ENCODE data around the gene MSTN. TPM values are rescaled to one million over a fixed set of nuclear protein-coding genes. Genes with fewer than 3 reads are reported as not detected.

MSTN gene
- total and polyA plus RNA-seq, 2 experiments from 2014 or later, result 0.17 to 0.23 TPM

GRCh38 chr2:190063624-190064023 is 1.1 kb upstream of the MSTN start:
- no peaks in the 10 kb centered on the region for H3K27me3 ChIP-seq
- H3K9me2 ChIP-seq (replicated peaks; ENCODE audit: insufficient read depth), result no peaks in the 10 kb centered on the region
- DNase-seq (ENCODE audit: low spot score), result no peak
- H3K27ac ChIP-seq, result no peak overlapping the region
- H4K20me1 ChIP-seq (ENCODE audit: insufficient read depth, poor library complexity, severe bottlenecking), result no peaks in the 10 kb centered on the region
- no peak for TF ChIP-seq EZH2 (IDR thresholded peaks at IDR 0.05; ENCODE audit: borderline replicate concordance)
- no peak for TF ChIP-seq CTCF (IDR thresholded peaks at IDR 0.05; ENCODE audit: poor library complexity)
- TF ChIP-seq EZH2phosphoT487 (IDR thresholded peaks at IDR 0.05; ENCODE audit: low read depth, severe bottlenecking, unreplicated experiment), result no peak
- no peaks in the 10 kb centered on the region for H3K36me3 ChIP-seq (replicated peaks; ENCODE audit: insufficient read depth, low read depth)
- H3K79me2 ChIP-seq, result no peaks in the 10 kb centered on the region
- H3K9me3 ChIP-seq (ENCODE audit: low read depth), result no peaks in the 10 kb centered on the region
- H2AFZ ChIP-seq, result no peak overlapping the region
- WGBS (ENCODE audit: low lambda C conversion rate, missing lambda C conversion rate), result 74% methylated on average over 2 of the region's 2 CpGs
- no peaks in the 10 kb centered on the region for H3K4me1 ChIP-seq (ENCODE audit: insufficient read depth)
- H3K4me2 ChIP-seq, result no peak overlapping the region
- no peak overlapping the region for H3K4me3 ChIP-seq

GRCh38 chr2:190062053-190062452 is 476 bp downstream of the MSTN start:
- Histone ChIP-seq H3K27me3 (no peaks in the 10 kb centered on the region), H3K9me2 (replicated peaks; ENCODE audit: insufficient read depth) (no peaks in the 10 kb centered on the region), H3K4me1 (ENCODE audit: insufficient read depth) (no peaks in the 10 kb centered on the region), H3K79me2 (no peaks in the 10 kb centered on the region), H3K4me2 (no peak overlapping the region), H3K9me3 (ENCODE audit: low read depth) (no peaks in the 10 kb centered on the region), H4K20me1 (ENCODE audit: insufficient read depth, poor library complexity, severe bottlenecking) (no peaks in the 10 kb centered on the region), H3K4me3 (no peak overlapping the region), H2AFZ (no peak overlapping the region), H3K27ac (no peak overlapping the region), H3K36me3 (replicated peaks; ENCODE audit: insufficient read depth, low read depth) (no peaks in the 10 kb centered on the region)
- 80% methylated on average over 6 of the region's 6 CpGs for WGBS (ENCODE audit: low lambda C conversion rate, missing lambda C conversion rate)
- TF ChIP-seq EZH2 (IDR thresholded peaks at IDR 0.05; ENCODE audit: borderline replicate concordance), result no peak
- no peak for DNase-seq (ENCODE audit: low spot score)

GRCh38 chr2:190060626-190061025 is 1.9 kb downstream of the MSTN start:
- no peaks in the 10 kb centered on the region for H4K20me1 ChIP-seq (ENCODE audit: insufficient read depth, poor library complexity, severe bottlenecking)
- no peak overlapping the region for H3K27ac ChIP-seq
- H3K79me2 ChIP-seq, result no peaks in the 10 kb centered on the region
- no peak for DNase-seq (ENCODE audit: low spot score)
- no peaks in the 10 kb centered on the region for H3K27me3 ChIP-seq
- no peak overlapping the region for H3K4me2 ChIP-seq
- no peak overlapping the region for H3K4me3 ChIP-seq
- H2AFZ ChIP-seq, result no peak overlapping the region
- no peaks in the 10 kb centered on the region for H3K9me2 ChIP-seq (replicated peaks; ENCODE audit: insufficient read depth)
- no peaks in the 10 kb centered on the region for H3K9me3 ChIP-seq (ENCODE audit: low read depth)
- no peaks in the 10 kb centered on the region for H3K36me3 ChIP-seq (replicated peaks; ENCODE audit: insufficient read depth, low read depth)
- no peaks in the 10 kb centered on the region for H3K4me1 ChIP-seq (ENCODE audit: insufficient read depth)
- TF ChIP-seq EZH2phosphoT487 (IDR thresholded peaks at IDR 0.05; ENCODE audit: low read depth, severe bottlenecking, unreplicated experiment) (no peak), EZH2 (IDR thresholded peaks at IDR 0.05; ENCODE audit: borderline replicate concordance) (no peak), CTCF (IDR thresholded peaks at IDR 0.05; ENCODE audit: poor library complexity) (no peak)
- WGBS (ENCODE audit: low lambda C conversion rate, missing lambda C conversion rate), result 88% methylated on average over 2 of the region's 2 CpGs

- no peak for DNase-seq (ENCODE audit: low spot score)
- no peaks in the 10 kb centered on the region for H3K9me2 ChIP-seq (replicated peaks; ENCODE audit: insufficient read depth)
- H3K79me2 ChIP-seq, result no peaks in the 10 kb centered on the region
- H3K4me3 ChIP-seq, result no peak overlapping the region
- no peaks in the 10 kb centered on the region for H3K4me1 ChIP-seq (ENCODE audit: insufficient read depth)
- TF ChIP-seq EZH2 (IDR thresholded peaks at IDR 0.05; ENCODE audit: borderline replicate concordance), result no peak
- no peaks in the 10 kb centered on the region for H3K9me3 ChIP-seq (ENCODE audit: low read depth)
- WGBS (ENCODE audit: low lambda C conversion rate, missing lambda C conversion rate), result 96% methylated on average over 4 of the region's 4 CpGs
- H3K36me3 ChIP-seq (replicated peaks; ENCODE audit: insufficient read depth, low read depth), result no peaks in the 10 kb centered on the region
- H4K20me1 ChIP-seq (ENCODE audit: insufficient read depth, poor library complexity, severe bottlenecking), result no peaks in the 10 kb centered on the region
- no peak overlapping the region for H2AFZ ChIP-seq
- no peak overlapping the region for H3K27ac ChIP-seq
- H3K27me3 ChIP-seq, result no peaks in the 10 kb centered on the region
- no peak overlapping the region for H3K4me2 ChIP-seq
Observed at GRCh38 chr2:190060019-190060418, 2.5 kb downstream of the MSTN start.

Measured in hepatocyte (in vitro differentiated cells).